ENCODE measurements around the gene SBNO2.

- TF ChIP-seq POLR2A (IDR thresholded peaks at IDR 0.05; ENCODE audit: low read depth, low read length) = no peak
- no peak for TF ChIP-seq POLR2AphosphoS5 (IDR thresholded peaks at IDR 0.05; ENCODE audit: insufficient read depth, low read depth, low read length)
These were observed 57.1 kb downstream of the SBNO2 start for GRCh38 chr19:1116726-1117581.

Measured in endothelial cell of umbilical vein (primary cell).